Adrenal gland (tissue), 5 donors: ENCODE results near the gene RPRD1B.

Experiments
- POLR2A ChIP-seq, 2 donors: fragments of 450-650 bp; IDR thresholded peaks; one replicate each; pipeline ENCODE4 v1.6.1; 2017; ENCODE audit warnings: antibody characterized with exemption in 2 of 2, mild to moderate bottlenecking in 2 of 2, moderate library complexity in 1 of 2
- TF ChIP-seq, protein P1 (sequence below), 6 experiments: fragments of 450-650 bp in 4 of 6; fragments of 200-600 bp in 2 of 6; sonication (generic) in 1 of 6; IDR thresholded peaks; 1 replicate in 5 of 6; 2 replicates in 1 of 6; pipeline versions ENCODE4 v1.5.1 to v1.8.0; 2016 to 2021; ENCODE audit warnings: antibody characterized with exemption in 6 of 6, mild to moderate bottlenecking in 2 of 6, moderate library complexity in 1 of 6
- donor health status: DM: no; HTN: no; CAD: no.

GRCh38 chr20:38127920-38128528 lies 94.5 kb downstream of the RPRD1B start:
- TF ChIP-seq POLR2A (IDR thresholded peaks at IDR 0.05) = no peak
- TF ChIP-seq, protein P1, sequence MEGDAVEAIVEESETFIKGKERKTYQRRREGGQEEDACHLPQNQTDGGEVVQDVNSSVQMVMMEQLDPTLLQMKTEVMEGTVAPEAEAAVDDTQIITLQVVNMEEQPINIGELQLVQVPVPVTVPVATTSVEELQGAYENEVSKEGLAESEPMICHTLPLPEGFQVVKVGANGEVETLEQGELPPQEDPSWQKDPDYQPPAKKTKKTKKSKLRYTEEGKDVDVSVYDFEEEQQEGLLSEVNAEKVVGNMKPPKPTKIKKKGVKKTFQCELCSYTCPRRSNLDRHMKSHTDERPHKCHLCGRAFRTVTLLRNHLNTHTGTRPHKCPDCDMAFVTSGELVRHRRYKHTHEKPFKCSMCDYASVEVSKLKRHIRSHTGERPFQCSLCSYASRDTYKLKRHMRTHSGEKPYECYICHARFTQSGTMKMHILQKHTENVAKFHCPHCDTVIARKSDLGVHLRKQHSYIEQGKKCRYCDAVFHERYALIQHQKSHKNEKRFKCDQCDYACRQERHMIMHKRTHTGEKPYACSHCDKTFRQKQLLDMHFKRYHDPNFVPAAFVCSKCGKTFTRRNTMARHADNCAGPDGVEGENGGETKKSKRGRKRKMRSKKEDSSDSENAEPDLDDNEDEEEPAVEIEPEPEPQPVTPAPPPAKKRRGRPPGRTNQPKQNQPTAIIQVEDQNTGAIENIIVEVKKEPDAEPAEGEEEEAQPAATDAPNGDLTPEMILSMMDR (IDR thresholded peaks at IDR 0.05) = no peak
